Ovary (tissue), 3 donors: Measurements from ENCODE around the gene PIEZO1.

Source experiments
- CTCF ChIP-seq, 3 donors: fragments of 450-650 bp in 2 of 3; fragments of 200-600 bp in 1 of 3; IDR thresholded peaks; one replicate each; pipeline versions ENCODE4 v1.5.1 to v1.8.0; 2016 to 2022; ENCODE audit warnings: antibody characterized with exemption in 3 of 3, mild to moderate bottlenecking in 1 of 3
- EP300 ChIP-seq: sonication (generic); formaldehyde crosslinking; IDR thresholded peaks from one replicate; pipeline ENCODE4 v1.6.1; 2017; ENCODE audit warnings: antibody characterized with exemption
- POLR2A ChIP-seq: fragments of 450-650 bp; IDR thresholded peaks from one replicate; pipeline ENCODE4 v1.6.1; 2017; ENCODE audit warnings: antibody characterized with exemption, mild to moderate bottlenecking, moderate library complexity
- donor health status: DM: no; HTN: no; CAD: no.

GRCh38 chr16:88688013-88688778 lies 96.8 kb downstream of the PIEZO1 start:
- TF ChIP-seq EP300 (no peak), CTCF (IDR thresholded peaks at IDR 0.05) (no peak), POLR2A (no peak)
